Liver (tissue), 3 donors: ENCODE measurements around the gene EPC1.

Experiments used
- ATF3 ChIP-seq: IDR thresholded peaks from 2 replicates; pipeline ENCODE4 v1.6.1; 2016; ENCODE audit warnings: antibody characterized with exemption
- CTCF ChIP-seq: fragments of 150-350 bp; IDR thresholded peaks from 2 replicates; pipeline ENCODE4 v1.5.1; 2017; ENCODE audit warnings: improper control_type of control experiment, low read depth, low read length; ENCODE audit not compliant: missing input control
- FOXA1 ChIP-seq: IDR thresholded peaks from 2 replicates; pipeline ENCODE4 v1.6.1; 2016; ENCODE audit warnings: antibody characterized with exemption
- GABPA ChIP-seq, 2 donors: IDR thresholded peaks in 1 of 2; conservative IDR thresholded peaks in 1 of 2; 2 replicates each; pipeline ENCODE4 v1.6.1; 2016; ENCODE audit warnings: antibody characterized with exemption in 2 of 2, mild to moderate bottlenecking in 1 of 2, moderate library complexity in 1 of 2
- HNF4A ChIP-seq, 2 donors: conservative IDR thresholded peaks; 2 replicates each; pipeline ENCODE4 v1.6.1; 2016; ENCODE audit warnings: antibody characterized with exemption in 2 of 2, mild to moderate bottlenecking in 2 of 2
- JUND ChIP-seq, 2 donors: IDR thresholded peaks; 2 replicates each; pipeline ENCODE4 v1.6.1; 2016; ENCODE audit warnings: antibody characterized with exemption in 2 of 2
- RAD21 ChIP-seq, 2 donors: IDR thresholded peaks; 2 replicates each; pipeline ENCODE4 v1.6.1; 2016; ENCODE audit warnings: antibody characterized with exemption in 2 of 2, mild to moderate bottlenecking in 2 of 2
- REST ChIP-seq: IDR thresholded peaks from 2 replicates; pipeline ENCODE4 v1.6.1; 2016; ENCODE audit warnings: antibody characterized with exemption, mild to moderate bottlenecking
- RXRA ChIP-seq, 2 donors: IDR thresholded peaks; 2 replicates each; pipeline ENCODE4 v1.6.1; 2017 to 2018; ENCODE audit warnings: antibody characterized with exemption in 2 of 2, mild to moderate bottlenecking in 1 of 2
- SP1 ChIP-seq: IDR thresholded peaks from 2 replicates; pipeline ENCODE4 v1.6.1; 2018; ENCODE audit warnings: antibody characterized with exemption, mild to moderate bottlenecking
- TAF1 ChIP-seq: conservative IDR thresholded peaks from 2 replicates; pipeline ENCODE4 v1.6.1; 2016; ENCODE audit warnings: antibody characterized with exemption, mild to moderate bottlenecking
- YY1 ChIP-seq: IDR thresholded peaks from 2 replicates; pipeline ENCODE4 v1.6.1; 2016; ENCODE audit warnings: antibody characterized with exemption, mild to moderate bottlenecking
- ZBTB33 ChIP-seq: IDR thresholded peaks from 2 replicates; pipeline ENCODE4 v1.6.1; 2016; ENCODE audit warnings: antibody characterized with exemption
- donor health status: healthy.
- donor health status: healthy.

- TF ChIP-seq CTCF (no peak), YY1 (no peak), SP1 (no peak), JUND (IDR thresholded peaks at IDR 0.05) (no peak), TAF1 (no peak), FOXA1 (no peak), RAD21 (IDR thresholded peaks at IDR 0.05) (no peak), GABPA (IDR thresholded peaks at IDR 0.05 in 1 of 2, conservative IDR thresholded peaks at IDR 0.05 in 1 of 2) (no peak), ZBTB33 (no peak), REST (no peak), RXRA (IDR thresholded peaks at IDR 0.05) (no peak), HNF4A (conservative IDR thresholded peaks at IDR 0.05) (no peak), ATF3 (no peak)
These were observed 112.5 kb downstream of the EPC1 start for GRCh38 chr10:32234471-32234870.
